ENCODE measurements around the gene KRT84.
A peak's percentile ranks its signal among the peaks of the same experiment; 100 is the strongest.
"Not testable (repeated sequence)": the region's sequence is repeated elsewhere in the genome, so short reads cannot be mapped to it uniquely, and the experiment has no call there.

The KRT84 gene

GRCh38 chr12:52410589-52411248 lies 25.3 kb upstream of the KRT84 start:
- DNase-seq (ENCODE audit: low spot score): not testable (repeated sequence)

GRCh38 chr12:52407918-52408317 lies 22.5 kb upstream of the KRT84 start:
- no peak for DNase-seq (ENCODE audit: low spot score)

GRCh38 chr12:52405922-52406385 lies 20.5 kb upstream of the KRT84 start, which contains the start of gene KRT82:
Gene KRT82, minus strand, starts transcription at chr12:52406335. Its CDS starts 58 bp downstream, at chr12:52406277.
- no peak for DNase-seq (ENCODE audit: low spot score)

- DNase-seq (ENCODE audit: low spot score): no peak
Observed at GRCh38 chr12:52404951-52405350, 19.5 kb upstream of the KRT84 start.

GRCh38 chr12:52403561-52403960 lies 18.1 kb upstream of the KRT84 start:
- no peak for DNase-seq (ENCODE audit: low spot score)

- no peak for DNase-seq (ENCODE audit: low spot score)
Observed at GRCh38 chr12:52402873-52403540, 17.6 kb upstream of the KRT84 start.

GRCh38 chr12:52402377-52402776 lies 16.9 kb upstream of the KRT84 start:
- no peak for DNase-seq (ENCODE audit: low spot score)

GRCh38 chr12:52401926-52402325 lies 16.5 kb upstream of the KRT84 start:
- DNase-seq (ENCODE audit: low spot score): no peak

- no peak for DNase-seq (ENCODE audit: low spot score)
Observed at GRCh38 chr12:52401526-52401925, 16.1 kb upstream of the KRT84 start.

GRCh38 chr12:52400906-52401305 lies 15.5 kb upstream of the KRT84 start:
- no peak for DNase-seq (ENCODE audit: low spot score)

GRCh38 chr12:52399756-52400155 lies 14.3 kb upstream of the KRT84 start:
- no peak for DNase-seq (ENCODE audit: low spot score)

GRCh38 chr12:52398176-52398575 lies 12.7 kb upstream of the KRT84 start:
- no peak for DNase-seq (ENCODE audit: low spot score)

- DNase-seq (ENCODE audit: low spot score): no peak
Observed at GRCh38 chr12:52396656-52397055, 11.2 kb upstream of the KRT84 start.

- DNase-seq (ENCODE audit: low spot score): no peak
Observed at GRCh38 chr12:52395761-52396434, 10.4 kb upstream of the KRT84 start.

- DNase-seq (ENCODE audit: low spot score): no peak
Observed at GRCh38 chr12:52394836-52395405, 9.5 kb upstream of the KRT84 start.

- no peak for DNase-seq (ENCODE audit: low spot score)
Observed at GRCh38 chr12:52392465-52393007, 7.1 kb upstream of the KRT84 start.

- peak; percentile 70 for DNase-seq (ENCODE audit: low spot score)
Observed at GRCh38 chr12:52391618-52392002, 6.2 kb upstream of the KRT84 start.

- peak; percentile 3 for DNase-seq (ENCODE audit: low spot score)
Observed at GRCh38 chr12:52390739-52391617, 5.5 kb upstream of the KRT84 start.

GRCh38 chr12:52389313-52390207 lies 4.1 kb upstream of the KRT84 start:
- DNase-seq (ENCODE audit: low spot score): no peak

- DNase-seq (ENCODE audit: low spot score): no peak
Observed at GRCh38 chr12:52387859-52388258, 2.4 kb upstream of the KRT84 start.
